ENCODE data around the gene B3GAT3.

- TF ChIP-seq TAF1 (IDR thresholded peaks at IDR 0.05; ENCODE audit: low read depth, low read length) (no peak), POLR2A (IDR thresholded peaks at IDR 0.05; ENCODE audit: low read depth, low read length) (peak; percentile 46; the same call in 1 of the 2 replicates), POLR2AphosphoS5 (IDR thresholded peaks at IDR 0.05; ENCODE audit: low read depth, low read length) (no peak; the same call in 1 of the 2 replicates), SPI1 (IDR thresholded peaks at IDR 0.05; ENCODE audit: low read depth, low read length) (no peak), POU2F2 (IDR thresholded peaks at IDR 0.05; ENCODE audit: low read depth, low read length) (no peak), PAX5 (IDR thresholded peaks at IDR 0.05; ENCODE audit: insufficient read depth, low read length, severe bottlenecking) (no peak)
Observed at GRCh38 chr11:62647609-62648005, 25.8 kb upstream of the B3GAT3 start.

Measured in GM12891 (cell line).